ENCODE measurements around the gene OST4.

DNA sequence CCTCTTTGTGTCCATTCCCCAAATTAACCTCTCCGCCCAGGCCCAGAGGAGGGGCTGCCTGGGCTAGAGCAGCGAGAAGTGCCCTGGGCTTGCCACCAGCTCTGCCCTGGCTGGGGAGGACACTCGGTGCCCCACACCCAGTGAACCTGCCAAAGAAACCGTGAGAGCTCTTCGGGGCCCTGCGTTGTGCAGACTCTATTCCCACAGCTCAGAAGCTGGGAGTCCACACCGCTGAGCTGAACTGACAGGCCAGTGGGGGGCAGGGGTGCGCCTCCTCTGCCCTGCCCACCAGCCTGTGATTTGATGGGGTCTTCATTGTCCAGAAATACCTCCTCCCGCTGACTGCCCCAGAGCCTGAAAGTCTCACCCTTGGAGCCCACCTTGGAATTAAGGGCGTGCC lies 28.6 kb upstream of the OST4 start:
- TF ChIP-seq, protein P1, sequence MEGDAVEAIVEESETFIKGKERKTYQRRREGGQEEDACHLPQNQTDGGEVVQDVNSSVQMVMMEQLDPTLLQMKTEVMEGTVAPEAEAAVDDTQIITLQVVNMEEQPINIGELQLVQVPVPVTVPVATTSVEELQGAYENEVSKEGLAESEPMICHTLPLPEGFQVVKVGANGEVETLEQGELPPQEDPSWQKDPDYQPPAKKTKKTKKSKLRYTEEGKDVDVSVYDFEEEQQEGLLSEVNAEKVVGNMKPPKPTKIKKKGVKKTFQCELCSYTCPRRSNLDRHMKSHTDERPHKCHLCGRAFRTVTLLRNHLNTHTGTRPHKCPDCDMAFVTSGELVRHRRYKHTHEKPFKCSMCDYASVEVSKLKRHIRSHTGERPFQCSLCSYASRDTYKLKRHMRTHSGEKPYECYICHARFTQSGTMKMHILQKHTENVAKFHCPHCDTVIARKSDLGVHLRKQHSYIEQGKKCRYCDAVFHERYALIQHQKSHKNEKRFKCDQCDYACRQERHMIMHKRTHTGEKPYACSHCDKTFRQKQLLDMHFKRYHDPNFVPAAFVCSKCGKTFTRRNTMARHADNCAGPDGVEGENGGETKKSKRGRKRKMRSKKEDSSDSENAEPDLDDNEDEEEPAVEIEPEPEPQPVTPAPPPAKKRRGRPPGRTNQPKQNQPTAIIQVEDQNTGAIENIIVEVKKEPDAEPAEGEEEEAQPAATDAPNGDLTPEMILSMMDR (IDR thresholded peaks at IDR 0.05; ENCODE audit: insufficient read depth, low read length, poor library complexity, severe bottlenecking), result no peak
- TF ChIP-seq EZH2phosphoT487 (conservative IDR thresholded peaks at IDR 0.05; ENCODE audit: low read length), result no peak
